GM13976 (cell line): ENCODE data around the gene TMTC4.
"Not testable (repeated sequence)": the region's sequence is repeated elsewhere in the genome, so short reads cannot be mapped to it uniquely, and the experiment has no call there.

Source experiments
- DNase-seq: peaks from one replicate; pipeline ENCODE4 v3.0.0; 2012; ENCODE audit warnings: low spot score
- in situ Hi-C: fragments of 300-500 bp; cut with MboI; formaldehyde crosslinking; loops from one replicate; pipeline ENCODE4 v1.12.0; 2022; ENCODE audit warnings: low sequenced_read_pairs, mixed read lengths, inconsistent platforms; ENCODE audit not compliant: unreplicated experiment
- TF ChIP-seq, protein P1 (sequence below): IDR thresholded peaks from 2 replicates; pipeline ENCODE4 v1.5.1; 2012; ENCODE audit warnings: borderline replicate concordance, mild to moderate bottlenecking; ENCODE audit not compliant: insufficient read depth; ENCODE audit errors: extremely low read depth, missing control alignments, control extremely low read depth

The TMTC4 gene

DNA sequence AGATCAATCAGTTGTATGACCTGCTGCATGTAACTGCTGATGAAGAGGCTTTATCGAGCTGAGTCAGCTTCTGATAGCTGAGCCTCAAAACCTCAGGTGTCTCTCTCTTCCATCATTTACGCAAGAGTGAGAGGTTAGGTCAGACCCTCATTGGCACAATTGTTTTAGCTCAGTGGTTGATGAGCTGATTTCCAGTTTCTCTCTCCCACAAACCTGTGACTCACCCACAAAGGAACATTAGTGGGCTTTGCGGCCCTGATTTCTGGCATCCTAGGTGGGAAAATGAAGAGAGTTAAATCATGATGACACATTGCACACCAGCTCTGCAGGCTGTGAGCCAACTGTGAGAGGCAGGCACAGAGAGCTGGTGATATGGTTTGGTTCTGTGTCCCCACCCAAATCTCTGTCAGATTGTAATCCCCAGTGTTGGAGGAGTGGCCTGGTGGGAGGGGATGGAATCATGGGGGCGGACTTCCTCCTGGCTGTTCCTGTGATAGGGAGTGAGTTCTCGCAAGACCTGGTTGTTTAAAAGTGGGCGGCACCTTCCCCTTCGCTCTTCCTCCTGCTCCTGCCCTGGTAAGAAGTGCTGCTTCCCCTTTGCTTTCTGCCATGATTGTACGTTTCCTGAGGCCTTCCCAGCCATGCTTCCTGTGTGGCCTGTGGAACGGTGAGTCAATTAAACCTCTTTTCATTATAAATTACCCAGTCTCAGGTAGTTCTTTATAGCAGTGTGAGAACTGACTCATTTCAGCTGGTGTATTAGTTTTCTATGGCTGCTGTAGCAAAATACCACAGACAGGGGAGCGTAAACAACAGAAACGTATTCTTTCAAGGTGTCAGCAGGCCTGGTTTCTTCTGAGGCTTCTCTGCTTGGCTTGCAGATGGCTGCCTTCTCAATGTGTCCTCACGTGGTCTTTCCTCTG lies 33.5 kb upstream of the TMTC4 start:
- no peak for DNase-seq
- TF ChIP-seq, protein P1, sequence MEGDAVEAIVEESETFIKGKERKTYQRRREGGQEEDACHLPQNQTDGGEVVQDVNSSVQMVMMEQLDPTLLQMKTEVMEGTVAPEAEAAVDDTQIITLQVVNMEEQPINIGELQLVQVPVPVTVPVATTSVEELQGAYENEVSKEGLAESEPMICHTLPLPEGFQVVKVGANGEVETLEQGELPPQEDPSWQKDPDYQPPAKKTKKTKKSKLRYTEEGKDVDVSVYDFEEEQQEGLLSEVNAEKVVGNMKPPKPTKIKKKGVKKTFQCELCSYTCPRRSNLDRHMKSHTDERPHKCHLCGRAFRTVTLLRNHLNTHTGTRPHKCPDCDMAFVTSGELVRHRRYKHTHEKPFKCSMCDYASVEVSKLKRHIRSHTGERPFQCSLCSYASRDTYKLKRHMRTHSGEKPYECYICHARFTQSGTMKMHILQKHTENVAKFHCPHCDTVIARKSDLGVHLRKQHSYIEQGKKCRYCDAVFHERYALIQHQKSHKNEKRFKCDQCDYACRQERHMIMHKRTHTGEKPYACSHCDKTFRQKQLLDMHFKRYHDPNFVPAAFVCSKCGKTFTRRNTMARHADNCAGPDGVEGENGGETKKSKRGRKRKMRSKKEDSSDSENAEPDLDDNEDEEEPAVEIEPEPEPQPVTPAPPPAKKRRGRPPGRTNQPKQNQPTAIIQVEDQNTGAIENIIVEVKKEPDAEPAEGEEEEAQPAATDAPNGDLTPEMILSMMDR, result no peak
- in situ Hi-C loops, result loop anchor here (25.0 kb wide), 1 partner anchor 379 kb away; no protein-coding TSS in a partner anchor

- DNase-seq, in situ Hi-C loops: not testable (repeated sequence)
Measured at GRCh38 chr13:100698331-100698730, 23.7 kb upstream of the TMTC4 start.

DNA sequence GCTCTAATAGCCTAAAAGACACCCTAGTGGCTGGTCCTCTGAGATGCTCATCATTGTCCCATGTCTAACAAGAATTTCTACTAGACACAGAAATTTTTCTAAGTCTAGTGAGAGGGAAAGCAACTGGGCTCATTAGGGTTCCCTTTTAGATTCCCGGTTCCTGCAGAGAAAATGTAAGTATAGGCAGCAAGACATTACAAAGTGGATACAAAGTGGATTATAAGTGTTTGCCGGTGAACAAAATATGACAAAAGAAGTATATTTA lies 20.8 kb upstream of the TMTC4 start:
- in situ Hi-C loops, result no loop called here
- TF ChIP-seq, protein P1, result no peak
- DNase-seq, result no peak

DNA sequence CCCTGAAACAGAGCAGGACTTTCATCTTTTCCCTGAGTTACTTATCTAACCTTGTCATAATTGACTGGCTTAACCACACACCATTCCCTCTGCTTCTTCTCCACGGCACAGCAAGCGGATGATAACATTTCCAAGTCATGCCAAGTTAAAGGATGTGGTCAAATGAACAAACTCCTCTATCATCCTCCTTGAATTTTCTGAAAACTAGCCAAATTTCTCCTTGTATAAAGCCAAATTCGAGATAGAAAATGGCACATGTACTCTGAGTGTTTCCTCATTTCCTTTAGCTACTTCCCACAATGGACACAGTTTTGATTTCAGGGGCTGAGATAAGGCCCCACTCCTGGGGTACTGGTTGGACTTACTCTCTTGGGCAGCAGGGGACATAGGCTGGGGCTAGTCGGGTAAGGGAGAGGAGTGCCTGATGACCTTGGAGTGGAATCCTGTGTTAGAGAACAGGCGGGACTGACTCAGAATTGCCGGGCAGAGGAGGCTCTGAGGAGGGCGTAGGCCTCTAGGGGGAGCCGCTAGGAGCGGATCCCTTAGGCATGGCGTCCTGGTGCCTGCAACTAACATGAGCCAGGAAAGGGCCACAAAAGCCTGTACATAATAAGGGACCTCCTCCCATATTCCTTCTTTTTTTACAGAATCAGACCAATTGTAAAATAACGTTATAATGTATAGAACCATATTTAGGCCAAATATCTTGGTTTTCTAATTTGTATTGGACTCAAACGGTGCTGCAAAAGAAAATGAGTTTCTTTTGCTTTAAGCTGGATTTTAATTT lies 20.3 kb upstream of the TMTC4 start:
- no peak for DNase-seq
- TF ChIP-seq, protein P1, result no peak
- in situ Hi-C loops, result no loop called here

DNA sequence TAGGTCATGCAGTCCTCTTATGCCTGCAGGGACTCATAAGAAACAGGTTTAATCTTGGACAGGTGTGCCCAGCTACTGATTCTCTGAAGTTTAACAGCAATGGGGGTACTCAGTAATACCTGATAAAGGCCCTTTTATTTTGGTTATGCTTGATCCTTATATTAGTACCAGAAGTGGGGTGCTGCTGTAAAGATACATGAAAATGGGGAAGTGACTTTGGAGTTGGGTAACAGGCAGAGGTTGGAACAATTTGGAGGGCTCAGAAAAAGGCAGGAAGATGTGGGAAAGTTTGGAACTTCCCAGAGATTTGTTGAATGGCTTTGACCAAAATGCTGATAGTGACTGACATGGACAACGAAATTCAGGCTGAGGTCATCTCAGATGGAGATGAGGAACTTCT lies 14.6 kb upstream of the TMTC4 start:
- in situ Hi-C loops, result no loop called here
- DNase-seq, result no peak
- TF ChIP-seq, protein P1, result no peak

DNA sequence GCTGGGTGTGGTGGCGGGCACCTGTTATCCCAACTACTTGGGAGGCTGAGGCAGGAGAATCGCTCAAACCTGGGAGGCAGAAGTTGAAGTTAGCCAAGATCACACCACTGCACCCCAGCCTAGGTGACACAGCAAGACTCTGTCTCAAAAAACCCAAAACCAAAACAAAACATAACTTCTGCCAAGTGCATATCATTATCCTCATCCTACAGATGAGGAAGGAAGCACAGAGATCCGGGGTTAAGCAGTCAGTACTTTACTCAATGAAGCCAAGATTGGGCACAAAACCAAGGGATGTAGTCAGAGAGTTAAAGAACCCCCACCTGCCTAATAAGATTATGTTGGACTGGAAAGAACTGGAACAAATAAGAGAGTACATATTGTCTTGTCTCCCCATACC lies 5.5 kb upstream of the TMTC4 start:
- in situ Hi-C loops, result no loop called here
- no peak for DNase-seq
- TF ChIP-seq, protein P1, result no peak

- DNase-seq, in situ Hi-C loops: not testable (repeated sequence)
Measured at GRCh38 chr13:100677128-100677527, 2.5 kb upstream of the TMTC4 start.
